GM18858 (cell line): ENCODE measurements around the gene CDH15.

Source experiments
- ATAC-seq: cut with Tn5 transposase; IDR thresholded peaks from one replicate; pipeline ENCODE4 v1.9.1; 2021; ENCODE audit not compliant: unreplicated experiment

CDH15 gene

DNA sequence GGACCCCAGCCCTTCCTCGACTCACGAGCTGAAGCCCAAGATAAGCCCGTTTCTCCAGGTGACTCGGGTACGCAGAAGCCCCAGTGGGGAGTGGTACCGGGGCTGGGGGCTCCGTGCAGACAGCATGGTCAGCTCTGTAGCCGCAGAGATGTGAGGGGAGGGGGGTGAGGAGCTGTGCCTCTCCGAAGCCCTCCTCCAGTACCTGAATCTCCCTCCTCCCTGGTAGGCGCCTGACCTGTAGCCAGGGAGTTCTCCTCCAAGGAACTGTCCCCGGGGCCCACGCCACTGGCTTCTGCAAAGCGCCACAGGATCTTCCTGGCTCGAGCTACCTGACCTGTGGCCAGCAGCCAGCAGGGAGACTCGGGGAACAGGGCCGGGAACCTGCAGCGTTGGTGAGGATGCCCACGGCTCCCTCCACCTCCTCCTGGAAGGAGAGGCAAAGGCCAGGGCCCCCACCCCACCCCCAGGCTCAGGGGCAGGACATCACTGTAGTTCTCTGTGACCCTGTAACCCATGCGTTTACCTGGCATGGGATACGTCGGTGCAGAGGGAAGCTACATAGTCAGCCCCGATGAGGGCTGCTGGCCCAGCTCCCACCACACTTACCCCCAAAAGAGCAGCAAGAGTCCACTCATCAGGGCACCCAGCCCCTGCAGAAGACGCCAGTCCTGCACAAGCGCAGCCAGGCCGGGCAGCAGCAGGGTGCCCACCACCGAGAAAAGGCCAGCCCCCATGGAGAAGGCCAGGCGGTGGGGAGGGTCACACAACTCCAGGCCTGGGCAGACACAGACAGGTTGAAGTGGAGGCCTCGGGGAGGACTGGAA lies 27.1 kb downstream of the CDH15 start:
- ATAC-seq: no peak

DNA sequence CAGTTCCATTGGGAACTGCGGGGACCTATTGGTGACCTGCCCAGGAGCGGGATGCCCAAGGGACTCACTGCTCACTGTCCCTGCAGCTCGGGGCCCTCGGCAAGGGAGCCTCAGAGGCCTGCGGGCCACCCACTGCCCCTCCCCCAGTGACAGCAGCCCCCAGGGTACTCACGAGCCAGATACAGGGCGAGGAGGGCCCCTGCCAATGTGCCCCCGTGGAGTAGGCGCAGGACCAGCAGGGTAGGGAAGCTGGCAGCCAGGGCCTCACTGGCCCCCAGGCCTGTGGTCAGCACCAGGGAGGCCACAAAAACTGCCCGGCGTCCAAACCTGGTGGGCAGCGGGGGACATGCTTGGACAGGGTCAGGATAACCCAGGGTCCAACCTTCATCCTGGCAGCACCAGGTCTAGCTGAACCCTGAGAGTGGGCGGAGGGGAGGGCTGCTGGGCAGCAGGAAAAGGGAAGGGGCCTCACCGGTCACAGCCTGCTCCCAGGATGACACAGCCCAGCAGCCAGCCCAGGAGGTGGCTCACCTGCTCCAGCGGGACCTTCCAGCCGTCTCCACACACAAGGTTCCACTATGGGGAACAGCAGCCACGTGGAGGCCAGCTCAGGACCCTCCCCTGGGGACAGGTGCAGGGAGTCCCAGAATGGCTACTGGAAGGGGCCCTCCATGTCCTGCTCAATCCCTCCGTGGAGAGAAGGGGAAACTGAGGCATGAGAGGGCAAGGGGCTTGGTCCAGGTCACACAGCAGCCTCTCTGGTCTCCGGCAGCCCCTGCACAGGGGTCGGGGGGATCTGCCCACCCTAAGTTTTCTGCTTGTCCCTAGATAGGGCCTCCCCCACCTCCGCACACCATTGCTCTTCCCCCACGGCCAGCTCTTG lies 27.9 kb downstream of the CDH15 start:
- ATAC-seq: no peak

GRCh38 chr16:89200124-89200849 lies 28.7 kb downstream of the CDH15 start, which contains the start of gene SLC22A31:
TSS of gene SLC22A31 (minus strand) at chr16:89200537. CDS start at chr16:89200501, 36 bp downstream.
- no peak for ATAC-seq

- no peak for ATAC-seq
These were observed 29.4 kb downstream of the CDH15 start for GRCh38 chr16:89200850-89201411.

DNA sequence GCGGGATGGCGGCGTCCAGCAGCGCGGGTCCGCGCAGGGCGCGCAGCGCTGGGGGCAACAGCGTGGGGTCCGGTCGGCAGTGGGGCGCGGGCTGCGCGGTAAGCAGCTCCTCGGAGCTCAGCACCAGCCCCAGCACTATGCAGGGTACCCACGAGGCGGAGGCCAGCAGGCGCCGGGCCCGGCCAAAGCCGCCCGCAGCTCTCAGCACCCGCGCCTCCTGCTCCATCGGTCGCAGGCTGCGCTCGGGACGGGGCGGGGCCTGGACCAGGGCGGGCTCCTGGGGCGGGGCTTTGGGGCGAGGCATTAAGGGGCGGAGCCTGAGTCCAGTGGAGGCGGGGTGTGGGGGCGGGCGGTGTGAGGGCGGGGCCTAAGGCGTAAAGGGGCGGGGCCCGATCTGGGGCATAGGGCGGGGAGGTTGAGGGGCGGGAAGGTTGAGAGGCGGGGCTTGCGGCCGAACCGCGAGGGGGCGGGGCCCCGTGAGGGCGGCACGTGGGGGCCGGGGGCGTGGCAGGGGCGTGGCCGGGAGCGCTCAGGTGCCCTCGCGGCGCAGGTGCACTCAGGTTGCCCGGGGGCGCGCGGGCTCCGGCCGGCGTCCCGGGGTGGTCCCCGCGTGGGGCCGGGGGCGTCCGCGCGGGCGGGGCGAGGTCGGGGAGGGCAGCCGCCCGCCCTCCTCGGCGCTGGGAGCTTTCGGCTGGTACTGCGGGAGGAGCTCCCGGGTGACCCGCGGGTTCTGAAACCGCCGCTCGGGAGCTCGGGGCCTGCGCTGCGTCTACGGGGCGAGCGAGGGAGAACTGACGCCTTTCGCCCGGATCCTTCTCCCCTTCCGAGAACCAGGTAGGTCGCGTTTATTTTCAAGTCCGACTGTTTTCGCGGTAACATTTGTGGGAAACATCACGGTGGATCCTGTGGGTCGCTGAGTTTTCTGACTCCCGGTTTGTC lies 30.2 kb downstream of the CDH15 start:
- no peak for ATAC-seq

DNA sequence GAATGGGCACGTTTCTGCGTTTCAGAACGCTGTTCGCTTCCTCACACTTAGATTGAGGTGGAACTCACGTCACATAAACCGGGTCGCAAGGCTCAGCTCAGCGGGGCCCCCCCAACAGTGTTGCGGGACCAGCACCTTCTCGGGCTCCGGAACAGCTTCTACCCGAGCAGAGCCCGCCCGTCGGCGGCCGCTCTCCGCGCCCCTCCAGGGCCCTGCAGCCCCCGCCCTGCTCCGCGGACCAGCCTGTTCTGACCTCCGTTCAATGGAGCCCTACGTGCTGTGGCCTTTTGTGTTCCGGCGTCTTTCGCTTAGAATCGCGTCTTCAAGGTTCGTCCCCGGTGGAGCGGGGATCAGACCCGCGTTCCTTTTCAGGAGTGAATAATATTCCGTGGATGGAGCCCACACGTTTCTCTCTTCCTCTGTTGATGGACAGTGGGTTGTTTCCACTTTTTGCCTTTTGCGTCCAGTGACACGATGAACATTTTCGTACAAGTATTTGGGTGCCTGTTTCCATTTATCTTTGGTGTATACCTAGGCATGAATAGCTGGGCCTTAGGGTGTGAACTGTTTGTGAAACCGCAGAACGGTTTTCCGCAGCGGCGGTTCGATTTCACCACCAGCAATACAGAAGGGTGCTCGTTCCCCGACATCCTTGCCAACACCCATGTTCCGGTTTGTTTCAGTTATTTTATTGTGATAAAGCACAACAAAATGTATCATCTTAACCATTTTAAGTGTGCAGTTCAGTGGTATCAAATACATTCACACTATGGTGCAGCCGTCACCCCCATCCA lies 31.1 kb downstream of the CDH15 start:
- no peak for ATAC-seq

DNA sequence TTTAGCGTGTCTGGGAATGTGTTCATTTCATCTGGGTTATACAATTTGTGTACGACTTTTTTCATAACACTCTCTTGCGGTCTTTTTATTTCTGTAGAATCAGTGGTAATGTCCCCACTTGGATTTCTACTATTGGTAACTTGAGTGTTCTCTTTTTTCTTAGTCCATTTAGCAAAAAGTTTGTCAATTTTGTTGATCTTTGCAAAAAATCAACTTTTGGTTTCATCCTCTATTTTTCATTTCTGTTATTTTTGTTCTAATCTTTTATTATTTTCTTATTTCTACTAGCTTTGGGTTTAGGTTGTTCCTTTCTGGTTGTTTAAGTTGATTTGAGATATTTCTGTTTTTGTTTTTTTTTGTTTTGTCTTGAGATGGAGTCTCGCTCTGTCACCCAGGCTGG lies 36.4 kb downstream of the CDH15 start:
- ATAC-seq: no peak

DNA sequence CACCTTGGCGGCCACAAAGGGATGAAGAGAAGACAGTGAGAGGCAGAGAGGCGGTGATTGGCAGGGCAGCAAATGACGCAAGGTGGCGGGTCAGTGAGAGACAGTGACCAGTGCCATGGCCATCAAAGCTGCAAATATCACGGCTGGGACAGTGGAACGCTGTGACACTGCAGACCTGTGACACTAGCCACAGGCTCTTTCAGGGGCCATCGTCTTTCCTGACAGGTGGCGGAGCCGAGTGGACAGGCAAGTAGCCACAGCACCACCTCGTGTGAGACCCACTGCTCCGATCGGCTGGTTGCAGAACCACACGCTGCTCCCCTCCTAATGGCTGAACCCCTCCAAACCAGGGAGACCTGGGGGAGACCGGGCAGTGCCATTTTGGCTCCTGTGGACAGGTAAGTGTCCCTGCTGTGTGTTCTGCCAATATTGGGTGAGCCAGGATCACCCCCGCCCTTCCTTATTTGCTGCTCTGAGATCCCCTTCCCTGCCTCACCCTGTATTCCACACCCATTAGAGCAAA lies 38.0 kb downstream of the CDH15 start:
- ATAC-seq: no peak

- no peak for ATAC-seq
These were observed 38.8 kb downstream of the CDH15 start for GRCh38 chr16:89210165-89210903.

DNA sequence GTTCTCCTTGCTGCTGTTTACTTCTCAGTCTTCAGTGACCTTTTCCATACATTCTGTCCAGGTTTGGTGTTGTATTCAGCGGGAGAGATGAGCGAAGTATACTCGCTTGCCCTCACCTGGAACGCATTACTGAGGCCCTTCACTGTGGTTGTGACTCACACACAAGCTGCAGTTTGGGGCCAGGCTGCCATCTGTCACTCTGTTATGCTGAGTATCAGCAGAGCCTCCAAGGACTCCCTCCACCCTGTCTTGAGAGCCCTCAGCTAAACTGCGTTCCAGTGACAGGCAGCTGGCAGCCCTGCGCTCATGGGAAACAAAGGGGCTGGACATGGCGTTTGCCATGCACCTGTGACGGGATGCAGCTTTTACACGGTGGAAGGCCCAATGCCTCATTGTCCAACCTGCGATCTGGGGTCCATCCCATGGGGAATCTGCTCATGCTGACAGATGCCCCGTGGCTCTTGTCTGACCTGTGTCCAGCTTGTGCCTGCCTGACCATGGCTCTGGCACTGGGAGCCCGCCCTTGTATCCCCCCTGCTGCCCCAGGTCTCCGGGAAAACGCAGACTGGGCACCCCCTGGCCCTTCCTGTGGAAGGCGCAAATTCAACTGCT lies 39.5 kb downstream of the CDH15 start:
- no peak for ATAC-seq

- ATAC-seq: no peak
These were observed 45.0 kb downstream of the CDH15 start for GRCh38 chr16:89216315-89217137.

- no peak for ATAC-seq
These were observed 45.5 kb downstream of the CDH15 start for GRCh38 chr16:89217138-89217387.

DNA sequence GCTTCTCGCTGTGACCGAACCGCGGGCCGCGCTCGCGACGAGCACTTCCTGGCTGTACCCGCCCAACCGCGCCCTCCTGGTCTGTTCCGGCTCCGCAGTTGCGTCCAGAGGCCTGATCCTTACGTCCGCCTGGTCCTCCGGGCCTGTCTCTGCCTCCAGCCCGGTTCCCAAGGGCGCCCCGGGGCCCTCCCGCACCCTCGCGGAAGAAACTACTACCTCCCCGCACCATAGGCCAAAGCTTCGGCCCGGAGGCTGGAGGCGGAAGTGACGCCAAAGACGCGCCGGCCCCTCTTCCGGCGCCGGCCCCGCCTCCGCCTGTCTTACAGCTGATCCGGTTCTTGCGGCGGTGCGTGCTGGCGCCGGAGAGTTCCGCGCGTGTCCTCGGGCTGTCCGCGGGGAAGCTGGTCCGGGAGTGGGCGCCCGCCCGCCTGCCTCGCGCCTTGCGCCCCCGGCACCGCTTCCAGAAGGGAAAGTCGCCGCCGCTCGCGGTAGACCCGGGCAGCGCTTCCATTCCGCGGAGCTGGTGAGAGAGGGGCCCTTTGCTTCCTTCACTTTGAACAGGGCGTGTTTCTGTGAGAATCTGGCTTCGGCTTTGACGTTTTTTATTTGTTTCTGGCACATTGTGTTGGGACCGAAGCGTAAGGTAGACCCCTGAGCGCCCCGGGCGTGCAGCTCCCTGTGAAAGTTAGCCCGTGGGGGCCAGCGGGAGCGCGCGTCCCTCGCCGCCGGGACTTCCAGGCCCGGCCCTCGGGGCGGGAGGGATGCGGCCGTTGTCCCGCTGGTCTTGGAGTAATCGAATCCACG lies 46.0 kb downstream of the CDH15 start, which contains the start of gene ZNF778:
Gene ZNF778 (plus strand): TSS at position 316 of the 804 bp plus-strand sequence. CDS start 3,425 bp downstream, outside the sequence.
- ATAC-seq: peak; percentile 54

DNA sequence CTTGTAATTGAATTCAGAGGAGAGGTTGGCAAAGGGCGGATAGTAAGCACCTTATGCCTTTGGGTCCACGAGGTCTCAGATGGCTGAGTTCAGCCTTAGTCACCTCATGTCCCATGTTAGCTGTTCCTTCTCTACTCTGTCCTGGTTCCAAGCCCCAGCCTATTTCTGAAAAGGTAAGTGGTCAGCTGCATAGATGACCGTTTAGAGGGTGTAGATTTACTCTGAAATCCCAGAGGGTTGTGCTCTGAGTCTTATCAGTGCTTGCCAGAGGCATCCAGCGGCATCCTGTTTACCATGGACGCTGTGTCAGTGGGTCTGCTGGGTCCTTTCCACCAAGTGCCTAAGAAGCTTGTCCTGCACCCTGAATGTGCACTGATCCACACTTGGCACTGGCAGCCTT lies 47.8 kb downstream of the CDH15 start:
- ATAC-seq: no peak

- no peak for ATAC-seq
These were observed 50.1 kb downstream of the CDH15 start for GRCh38 chr16:89221604-89222003.

- no peak for ATAC-seq
These were observed 51.4 kb downstream of the CDH15 start for GRCh38 chr16:89222931-89223330.
